RPMI8226 (cell line): Measurements from ENCODE around the gene CD226.

Source experiments
- DNase-seq: peaks from one replicate; pipeline ENCODE4 v3.0.0-alpha.2; 2015

CD226 gene

GRCh38 chr18:69804776-69805501 lies 142.7 kb downstream of the CD226 start:
- no peak for DNase-seq
